NCI-H460 (cell line): ENCODE results near the gene PEX6. TPM values are rescaled to one million over a fixed set of nuclear protein-coding genes. Genes with fewer than 3 reads are reported as not detected.

Source experiments
- DNase-seq: peaks from one replicate; pipeline ENCODE4 v3.0.0-alpha.2; 2016; ENCODE audit warnings: low read depth; ENCODE audit errors: extremely low read depth
- polyA plus RNA-seq: library from polyadenylated mRNA; depleted of rRNA; stranded (reverse); fragments of >200 nt; gene quantifications from 2 replicates; pipeline ENCODE4 v1.2.3, GENCODE V29; 2014; cell fraction: nucleus; rRNA removed
- total RNA-seq: library from RNA; depleted of rRNA; stranded (reverse); fragments of >200 nt; shearing (Covaris generic); gene quantifications from 2 replicates; pipeline ENCODE4 v1.2.3, GENCODE V29; 2014; rRNA removed

Gene PEX6
- total RNA-seq: 22.2 and 22.4 TPM in 2 replicates
- 37.6 and 40.1 TPM in 2 replicates for polyA plus RNA-seq

DNA sequence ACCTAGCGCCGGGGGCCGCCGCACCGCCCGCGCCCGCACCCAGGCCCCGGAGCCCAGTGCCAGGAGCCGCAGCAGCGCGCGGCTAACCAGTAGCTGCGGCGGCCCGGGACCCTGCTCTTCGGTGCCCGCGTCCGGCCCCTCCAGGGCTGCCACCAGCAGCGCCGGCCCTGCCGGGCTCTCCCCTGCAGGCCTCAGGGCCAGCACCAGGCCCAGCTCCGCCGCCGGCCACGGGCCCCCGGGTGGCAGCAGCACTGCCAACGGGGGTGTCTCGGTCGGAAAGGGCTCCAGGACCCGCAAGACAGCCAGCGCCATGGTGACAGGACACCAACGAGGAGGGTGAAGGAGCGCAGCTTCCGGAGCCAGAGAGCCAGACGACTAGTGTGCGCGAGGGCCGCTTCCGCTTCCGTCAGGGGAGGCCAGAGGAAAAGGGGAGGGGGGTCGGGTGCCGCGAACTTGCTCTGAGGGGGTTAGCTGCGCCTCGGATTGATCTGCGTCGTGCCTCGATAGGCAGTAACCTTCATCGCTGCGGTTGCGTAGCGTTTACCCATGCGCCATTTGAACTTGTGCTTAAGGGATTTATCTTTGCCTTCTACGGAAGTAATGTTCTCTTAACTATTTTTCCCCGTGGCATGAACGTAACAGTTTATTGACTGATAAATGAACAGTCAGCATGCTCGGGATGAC lies at the start of gene PEX6:
PEX6 (minus strand) TSS at position 343 of the 684 bp plus-strand sequence; CDS start at position 312, 31 bp downstream.
- DNase-seq: peak; percentile 61

DNA sequence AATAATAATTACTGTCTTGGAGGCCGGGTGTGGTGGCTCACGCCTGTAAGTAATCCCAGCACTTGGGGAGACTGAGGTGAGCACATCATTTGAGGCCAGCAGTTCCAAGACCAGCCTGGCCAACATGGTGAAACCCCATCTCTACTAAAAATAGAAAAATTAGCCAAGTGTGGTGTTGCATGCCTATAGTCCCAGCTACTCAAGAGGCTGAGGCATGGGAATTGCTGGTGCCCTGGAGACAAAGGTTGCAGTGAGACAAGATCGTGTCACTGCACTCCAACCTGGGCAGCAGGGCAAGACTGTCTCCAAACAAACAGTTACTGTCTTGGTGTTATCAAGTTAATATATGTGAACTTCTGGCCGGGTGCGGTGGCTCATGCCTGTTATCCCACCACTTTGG lies 47.4 kb upstream of the PEX6 start:
- DNase-seq: no peak

DNA sequence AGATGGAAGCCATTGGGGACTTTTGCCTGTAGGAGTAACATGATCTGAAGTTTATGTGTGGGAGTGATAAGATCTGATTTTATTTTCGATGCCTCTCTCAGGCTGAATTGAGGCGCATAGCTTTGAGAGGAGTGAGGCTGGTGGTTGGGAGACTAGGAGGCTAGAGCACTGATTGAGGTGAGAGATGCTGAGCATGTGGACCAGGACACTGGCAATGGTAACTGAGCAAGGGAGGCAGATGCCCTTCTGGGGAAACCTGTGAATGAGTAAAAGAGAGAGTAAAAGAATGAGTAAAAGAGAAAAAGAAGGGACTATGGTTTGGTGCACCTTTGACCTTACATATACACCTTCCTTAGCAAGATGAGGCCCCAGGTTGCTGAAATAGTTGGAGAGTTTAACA lies 45.5 kb upstream of the PEX6 start:
- DNase-seq: no peak

DNA sequence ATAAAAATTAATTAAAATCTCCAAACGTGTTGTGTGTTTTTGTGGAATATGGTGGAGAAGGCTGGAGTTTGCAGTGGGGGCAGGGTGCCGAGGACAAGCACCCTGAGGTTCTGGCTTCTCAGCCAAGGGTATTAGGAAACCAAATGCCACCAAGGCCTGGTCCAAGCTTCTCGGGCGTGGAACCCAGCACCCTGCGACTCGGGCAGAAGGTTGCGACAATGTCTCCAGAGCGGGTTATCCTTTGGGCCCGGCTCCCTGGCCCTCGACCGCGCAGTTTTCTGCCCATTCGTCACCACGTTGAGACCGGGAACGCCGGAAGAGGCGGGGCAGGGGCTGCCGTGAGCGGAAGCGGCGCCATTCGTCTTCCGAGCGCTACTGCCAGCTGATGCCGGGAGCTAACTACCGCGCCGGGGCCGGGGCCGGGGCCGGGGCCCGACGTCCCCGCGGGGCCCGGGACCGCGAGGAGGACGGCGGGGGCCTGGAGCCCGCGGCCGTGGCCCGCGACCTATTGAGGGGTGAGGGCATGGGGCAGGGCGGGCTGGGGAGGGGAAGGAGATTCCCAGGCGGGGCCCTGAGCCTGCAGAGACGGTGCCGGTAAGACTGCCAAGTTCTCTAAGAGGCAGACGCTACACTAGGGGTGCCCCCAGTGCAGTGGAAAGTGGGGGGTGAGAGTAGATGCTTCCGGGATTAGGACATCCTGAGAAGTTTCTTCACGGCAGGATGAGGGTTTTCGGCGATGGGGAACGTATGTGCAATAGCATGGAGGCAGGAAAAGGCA lies 42.5 kb upstream of the PEX6 start, which contains the start of gene RRP36:
RRP36 (plus strand) TSS at position 354 of the 778 bp plus-strand sequence; CDS start at position 386, 32 bp downstream.
- DNase-seq: peak; percentile 46

GRCh38 chr6:43020847-43021246 lies 41.9 kb upstream of the PEX6 start:
- no peak for DNase-seq

DNA sequence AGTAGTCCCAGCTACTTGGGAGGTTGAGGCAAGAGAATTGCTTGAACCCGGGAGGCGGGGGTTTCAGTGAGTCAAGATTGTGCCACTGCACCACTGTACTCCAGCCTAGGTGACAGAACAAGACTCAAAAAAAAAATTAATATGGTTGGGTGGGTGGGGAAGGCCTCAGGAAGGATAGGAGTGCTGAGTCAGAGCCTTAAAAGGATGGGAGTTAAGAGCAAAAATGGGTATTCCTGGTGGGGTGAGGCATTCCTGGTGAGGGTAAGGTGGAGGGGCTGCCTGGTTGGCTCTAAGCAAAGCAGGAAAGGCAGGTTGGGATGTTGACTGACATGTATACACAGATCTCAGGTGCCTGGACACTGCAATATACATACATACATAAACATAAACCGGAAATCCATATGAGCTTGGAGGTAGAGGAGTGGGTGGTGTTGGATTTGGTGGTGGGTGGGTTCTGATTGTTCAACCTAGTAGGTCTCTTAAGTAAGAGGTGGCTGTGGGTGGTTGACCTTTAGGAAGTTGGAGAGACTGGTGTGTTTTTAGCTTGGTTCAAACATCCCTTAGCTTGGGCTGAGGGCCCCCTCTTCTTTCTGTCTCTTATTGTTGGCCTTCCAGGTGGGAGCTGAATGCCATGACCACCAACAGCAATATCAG lies 41.2 kb upstream of the PEX6 start:
- no peak for DNase-seq

DNA sequence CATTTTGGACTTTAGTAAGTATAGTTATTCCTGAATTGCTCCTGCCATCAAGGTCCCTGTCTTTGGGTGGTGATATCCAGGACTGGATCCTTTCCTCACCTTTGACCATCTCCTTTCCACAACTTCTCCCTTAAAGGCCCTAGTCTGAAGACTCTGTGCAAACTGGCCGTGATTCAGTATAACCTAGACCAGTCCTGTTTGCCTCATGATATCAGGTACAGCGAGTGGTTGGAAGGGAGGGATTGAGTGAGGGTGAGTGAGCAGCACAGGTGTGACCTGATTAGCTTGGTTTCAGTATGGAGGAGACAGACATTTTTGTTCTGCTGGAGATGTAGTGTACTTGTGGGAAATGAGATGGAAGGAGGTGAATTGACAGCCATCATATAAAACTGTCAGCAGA lies 40.2 kb upstream of the PEX6 start:
- DNase-seq: no peak

DNA sequence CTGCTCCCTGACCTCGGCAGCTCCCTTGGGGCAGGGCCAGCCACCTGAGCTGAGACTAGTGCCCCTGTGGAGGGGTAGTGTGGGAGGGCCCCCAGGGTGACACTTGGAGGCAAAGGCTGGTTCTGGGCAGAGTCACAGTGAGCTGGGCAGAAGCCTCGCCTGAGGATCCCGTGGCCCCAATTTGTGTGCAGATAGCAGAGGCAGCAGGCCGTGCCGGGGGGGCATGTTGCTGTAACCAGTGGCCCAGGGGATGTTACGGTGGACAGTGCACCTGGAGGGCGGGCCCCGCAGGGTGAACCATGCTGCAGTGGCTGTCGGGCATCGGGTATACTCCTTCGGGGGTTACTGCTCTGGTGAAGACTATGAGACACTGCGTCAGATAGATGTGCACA lies 38.0 kb upstream of the PEX6 start:
- DNase-seq: no peak

DNA sequence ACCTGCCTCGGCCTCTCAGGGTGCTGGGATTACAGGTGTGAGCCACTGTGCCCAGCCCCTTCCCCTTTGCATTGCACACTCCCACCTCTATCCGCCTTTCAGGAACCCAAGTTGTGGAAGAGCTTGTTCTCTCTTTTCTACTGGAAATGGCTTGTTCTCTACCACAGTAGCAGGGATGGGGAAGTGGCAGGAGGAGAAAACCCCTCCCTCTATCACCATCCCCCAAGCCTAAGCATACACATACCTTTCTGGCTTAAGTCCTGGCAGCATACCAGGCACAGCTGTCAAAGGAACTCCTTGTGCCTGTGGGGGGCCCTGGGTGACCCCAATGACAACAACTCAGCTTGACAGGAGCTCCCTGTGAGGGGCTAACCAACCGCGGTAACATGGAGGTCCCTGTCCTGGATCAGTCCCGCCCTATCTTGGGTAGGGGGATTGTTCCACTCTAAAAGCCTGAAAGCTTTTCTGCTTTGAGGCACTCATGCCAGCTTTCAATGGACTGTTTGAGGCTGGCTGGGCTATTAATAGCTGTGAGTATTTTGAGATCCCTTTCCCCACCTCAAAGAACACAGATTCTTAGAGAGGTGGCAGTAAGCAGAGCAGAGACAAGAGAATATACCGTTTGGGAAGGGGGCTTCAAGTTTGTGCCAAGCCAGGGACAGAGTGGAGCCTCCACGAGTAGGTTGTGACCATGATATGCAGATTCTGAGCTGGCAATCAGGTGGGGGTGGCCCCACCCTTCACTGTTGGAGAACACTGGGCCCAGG lies 37.4 kb upstream of the PEX6 start:
- no peak for DNase-seq

DNA sequence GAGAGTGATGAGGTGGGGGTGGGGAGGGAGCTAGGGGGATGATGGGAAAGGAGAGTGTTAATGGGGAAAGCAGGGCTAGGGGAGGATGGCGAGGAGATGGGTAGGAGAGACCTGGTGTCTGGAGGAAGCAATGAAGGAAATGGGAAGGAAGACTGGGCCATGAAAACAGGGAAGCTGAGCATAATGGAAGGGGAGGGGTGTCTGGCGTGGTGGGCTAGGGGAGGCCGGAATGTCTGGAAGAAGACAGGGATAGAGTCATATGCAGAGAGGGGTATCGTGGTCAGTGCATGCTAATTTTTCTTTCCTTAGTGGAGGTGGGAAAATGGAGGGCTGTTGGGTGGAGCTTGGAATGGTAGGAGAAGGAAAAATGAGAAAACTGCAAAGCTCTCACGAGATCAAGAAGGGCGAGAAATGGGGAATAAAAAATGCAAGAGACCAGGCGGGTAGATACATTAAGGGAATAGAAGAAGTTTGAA lies 35.5 kb upstream of the PEX6 start:
- no peak for DNase-seq

DNA sequence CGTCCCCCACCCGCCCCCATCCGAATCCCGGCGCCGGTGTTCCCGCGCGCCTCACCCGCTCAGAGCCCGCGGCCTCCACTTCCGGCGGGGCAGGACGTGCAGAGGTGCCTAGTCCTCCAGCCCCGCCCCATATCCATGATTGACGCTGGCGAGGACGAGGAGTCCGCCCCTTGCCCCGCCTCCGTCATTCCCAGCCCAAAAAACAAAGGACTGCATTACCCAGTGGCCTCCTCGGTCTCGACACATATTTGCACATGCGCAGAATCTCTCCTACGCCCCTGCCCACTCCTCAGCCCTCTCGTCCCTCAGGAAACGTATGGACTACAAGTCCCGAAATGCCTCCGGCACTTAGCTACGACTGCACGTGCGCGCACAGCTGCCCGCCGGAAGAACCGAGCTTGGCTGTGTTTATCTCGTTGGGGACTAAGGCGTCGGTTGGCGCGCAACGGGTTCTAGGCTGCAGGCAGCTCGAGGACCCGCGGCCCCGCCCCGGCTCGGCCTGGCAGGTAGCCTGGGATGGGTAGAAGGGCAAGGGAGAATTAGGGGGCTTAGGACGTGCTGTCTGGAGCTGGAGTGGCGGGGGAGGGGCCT lies 35.0 kb upstream of the PEX6 start, which contains the start of the genes KLHDC3 and MEA1:
KLHDC3 (plus strand) TSS at position 407 of the 591 bp plus-strand sequence. CDS start 2,944 bp downstream, outside the sequence.
MEA1 (minus strand) TSS at position 104 of the 591 bp plus-strand sequence. CDS start 133 bp downstream, outside the sequence.
- DNase-seq: peak; percentile 99

DNA sequence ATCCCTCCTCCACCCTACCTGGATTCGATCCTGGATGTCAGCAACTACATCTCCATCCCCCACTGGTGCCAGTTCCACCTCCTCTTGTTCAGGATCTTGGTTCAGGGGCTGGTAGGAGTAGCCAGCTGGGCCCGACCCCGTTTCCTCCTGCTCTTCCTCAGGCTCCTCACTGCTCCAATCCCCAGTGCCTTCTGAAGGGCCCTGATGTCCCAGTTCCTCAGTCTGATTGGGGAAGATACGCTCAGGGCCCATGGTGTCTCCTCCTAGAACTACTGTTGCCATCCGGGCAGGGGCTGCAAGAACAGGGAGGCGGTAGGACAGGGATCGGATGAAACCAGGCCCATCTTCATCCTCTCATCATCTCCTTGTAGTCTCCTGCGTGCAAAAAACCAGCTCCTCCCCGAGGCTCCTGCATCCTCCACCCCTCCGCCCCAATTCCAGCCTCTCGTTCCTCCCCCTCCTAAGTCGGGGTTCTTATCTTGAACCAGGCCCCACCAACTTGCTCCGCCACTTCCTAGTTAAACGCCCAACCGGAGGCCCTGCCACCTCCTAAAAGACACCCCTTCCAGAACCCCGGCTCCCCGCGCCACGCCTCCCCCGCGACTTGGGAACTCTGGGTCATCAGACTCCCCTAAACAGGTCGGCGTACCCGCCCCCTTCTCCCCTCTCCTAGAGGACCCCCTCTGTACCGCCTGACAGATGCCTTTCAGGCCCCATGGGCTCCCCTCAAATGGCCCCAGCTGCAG lies 34.3 kb upstream of the PEX6 start:
- DNase-seq: no peak

DNA sequence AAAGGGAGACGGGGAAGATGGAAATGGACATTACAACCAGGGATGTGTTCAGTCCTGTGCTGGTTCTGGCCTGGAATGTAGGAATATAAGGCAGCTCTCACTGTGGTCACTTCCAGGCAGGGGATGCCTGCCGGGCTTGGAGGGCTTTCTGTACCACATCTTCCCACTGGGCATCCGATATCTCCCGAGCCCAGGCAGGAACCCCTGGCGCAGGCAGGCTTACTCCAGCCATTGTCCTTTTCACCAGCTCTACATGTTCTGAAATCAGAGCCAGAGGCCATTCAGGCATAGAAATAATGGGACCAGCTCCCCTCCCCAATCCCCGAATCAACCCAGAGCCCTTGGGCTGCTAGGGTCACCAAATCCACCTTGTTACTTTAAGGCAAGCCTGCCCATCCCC lies 33.4 kb upstream of the PEX6 start:
- no peak for DNase-seq

DNA sequence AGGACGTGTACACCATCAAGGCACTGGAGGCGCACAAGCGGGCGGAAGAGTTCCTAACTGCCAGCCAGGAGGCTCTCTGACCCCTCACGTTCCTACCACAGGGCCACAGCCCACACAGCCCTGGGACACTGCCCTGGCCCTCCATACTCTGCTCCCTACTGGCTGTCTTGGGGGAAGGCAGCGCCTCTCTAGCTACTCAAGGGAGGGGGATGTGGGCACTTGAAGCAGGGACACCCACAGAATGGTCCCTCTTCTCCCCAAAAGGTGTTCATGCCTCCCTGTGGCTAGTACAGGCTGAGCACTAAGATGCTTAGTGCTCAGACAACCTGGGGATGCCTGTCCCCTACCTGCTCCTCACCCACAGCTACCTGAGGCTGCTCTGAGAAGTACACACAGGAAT lies 32.2 kb upstream of the PEX6 start:
- DNase-seq: no peak

DNA sequence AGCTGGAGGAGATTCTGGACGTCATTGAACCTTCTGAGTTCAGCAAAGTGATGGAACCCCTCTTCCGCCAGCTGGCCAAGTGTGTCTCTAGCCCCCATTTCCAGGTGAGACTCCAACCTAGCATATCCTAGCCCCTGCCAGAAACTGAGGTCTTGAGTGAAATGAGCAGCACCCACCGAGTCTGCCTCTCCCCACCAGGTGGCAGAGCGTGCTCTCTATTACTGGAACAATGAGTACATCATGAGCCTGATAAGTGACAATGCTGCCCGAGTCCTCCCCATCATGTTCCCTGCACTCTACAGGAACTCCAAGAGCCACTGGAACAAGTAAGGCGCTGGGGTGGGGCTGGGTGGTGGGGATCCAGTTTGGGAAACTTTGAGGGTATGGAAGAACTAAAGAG lies 30.1 kb upstream of the PEX6 start:
- DNase-seq: no peak

DNA sequence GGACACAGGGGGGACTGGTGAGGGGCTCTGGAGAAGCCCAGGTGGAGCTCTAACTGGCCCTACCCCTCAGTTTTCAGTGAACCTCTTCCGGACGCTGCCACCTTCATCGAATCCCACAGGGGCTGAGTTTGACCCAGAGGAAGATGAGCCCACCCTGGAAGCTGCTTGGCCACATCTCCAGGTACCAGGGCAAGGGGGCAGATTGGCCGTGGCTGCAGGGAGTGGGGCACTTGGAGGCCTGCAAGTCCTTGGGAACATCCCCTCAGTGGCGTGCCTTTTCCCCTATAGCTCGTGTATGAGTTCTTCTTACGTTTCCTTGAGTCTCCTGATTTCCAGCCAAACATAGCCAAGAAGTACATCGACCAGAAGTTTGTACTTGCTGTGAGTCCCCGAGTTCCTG lies 28.1 kb upstream of the PEX6 start:
- DNase-seq: no peak

GRCh38 chr6:43006251-43006650 lies 27.3 kb upstream of the PEX6 start:
- DNase-seq: no peak

DNA sequence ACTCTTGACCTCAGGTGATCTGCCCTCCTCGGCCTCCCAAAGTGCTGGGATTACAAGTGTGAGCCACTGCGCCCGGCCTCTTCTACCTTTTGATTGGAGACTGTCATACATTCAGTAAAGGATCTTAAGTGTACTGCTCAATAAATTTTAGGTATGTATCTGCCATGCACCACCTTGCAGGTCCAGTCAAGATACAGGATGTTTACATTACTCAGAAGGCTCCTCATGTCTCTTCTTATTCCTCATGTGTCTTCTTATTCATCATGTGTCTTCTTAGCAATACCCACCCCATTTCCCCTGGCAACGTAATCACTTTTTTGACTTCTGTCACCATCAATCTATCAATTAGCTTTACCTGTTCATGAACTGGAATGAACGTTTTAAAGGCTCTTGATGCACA lies 26.9 kb upstream of the PEX6 start:
- no peak for DNase-seq

- DNase-seq: no peak
Observed at GRCh38 chr6:43001843-43002242, 22.9 kb upstream of the PEX6 start.
